Nephron (organoid): ENCODE results near the gene RABGAP1.

Experiments
- H3K27ac Mint-ChIP-seq, 3 experiments: 2 replicates each; pipeline ENCODE4 v1.8.0; 2020; ENCODE audit warnings: mixed read lengths in 3 of 3, mild to moderate bottlenecking in 2 of 3, moderate library complexity in 1 of 3
- H3K27me3 Mint-ChIP-seq: 2 replicates; pipeline ENCODE4 v1.8.0; 2021; ENCODE audit warnings: low read depth, mild to moderate bottlenecking, moderate library complexity, mixed read lengths
- H3K36me3 Mint-ChIP-seq: 2 replicates; pipeline ENCODE4 v1.8.0; 2020; ENCODE audit warnings: low read depth, mixed read lengths
- H3K4me1 Mint-ChIP-seq: 2 replicates; pipeline ENCODE4 v1.8.0; 2020; ENCODE audit warnings: mixed read lengths
- H3K4me3 Mint-ChIP-seq, 3 experiments: 2 replicates each; pipeline ENCODE4 v1.8.0; 2020; ENCODE audit warnings: mild to moderate bottlenecking in 3 of 3, mixed read lengths in 3 of 3, moderate library complexity in 2 of 3
- H3K9me3 Mint-ChIP-seq: 2 replicates; pipeline ENCODE4 v1.8.0; 2020; ENCODE audit warnings: mixed read lengths
- CTCF ChIP-seq, 3 experiments: fragments of 200-600 bp; sonication (generic); IDR thresholded peaks; one replicate each; pipeline ENCODE4 v1.5.0; 2021; ENCODE audit warnings: antibody characterized with exemption in 3 of 3; ENCODE audit not compliant: unreplicated experiment in 3 of 3

Gene RABGAP1

GRCh38 chr9:123026425-123026824, 85.6 kb downstream of the RABGAP1 start:
- Mint-ChIP-seq H3K9me3 (no peaks in the 10 kb centered on the region), H3K36me3 (peaks cover 44% of the 10 kb centered on the region), H3K4me1 (no peaks in the 10 kb centered on the region), H3K27me3 (no peaks in the 10 kb centered on the region), H3K27ac (peak overlapping the region in 2 of 3 experiments; percentile 49 to 82), H3K4me3 (no peak overlapping the region)
- TF ChIP-seq CTCF (IDR thresholded peaks at IDR 0.05; ENCODE audit: unreplicated experiment in 3 of 3), result no peak

- Mint-ChIP-seq H3K27ac (peak overlapping the region in 1 of 3 experiments; percentile 35), H3K36me3 (peaks cover 39% of the 10 kb centered on the region), H3K9me3 (no peaks in the 10 kb centered on the region), H3K27me3 (no peaks in the 10 kb centered on the region), H3K4me1 (no peaks in the 10 kb centered on the region), H3K4me3 (no peak overlapping the region)
- TF ChIP-seq CTCF (IDR thresholded peaks at IDR 0.05; ENCODE audit: unreplicated experiment in 3 of 3), result no peak
These were observed 86.7 kb downstream of the RABGAP1 start for GRCh38 chr9:123027517-123027916.

- TF ChIP-seq CTCF (IDR thresholded peaks at IDR 0.05; ENCODE audit: unreplicated experiment in 3 of 3), result no peak
- Mint-ChIP-seq H3K27ac (peak overlapping the region in 2 of 3 experiments; percentile 15 to 35), H3K36me3 (peaks cover 33% of the 10 kb centered on the region), H3K4me1 (peaks cover 6% of the 10 kb centered on the region), H3K9me3 (no peaks in the 10 kb centered on the region), H3K27me3 (no peaks in the 10 kb centered on the region), H3K4me3 (no peak overlapping the region)
These were observed 87.3 kb downstream of the RABGAP1 start for GRCh38 chr9:123028136-123028535.

- Mint-ChIP-seq H3K27me3 (no peaks in the 10 kb centered on the region), H3K36me3 (peaks cover 26% of the 10 kb centered on the region), H3K4me3 (no peak overlapping the region)
These were observed 88.2 kb downstream of the RABGAP1 start for GRCh38 chr9:123028973-123029372.

GRCh38 chr9:123031963-123032362, 91.1 kb downstream of the RABGAP1 start:
- Mint-ChIP-seq H3K36me3 (peaks cover 16% of the 10 kb centered on the region), H3K4me3 (no peak overlapping the region), H3K27ac (peak overlapping the region in 1 of 3 experiments; percentile 60), H3K27me3 (no peaks in the 10 kb centered on the region), H3K9me3 (no peaks in the 10 kb centered on the region), H3K4me1 (peaks cover 32% of the 10 kb centered on the region)
- TF ChIP-seq CTCF (IDR thresholded peaks at IDR 0.05; ENCODE audit: unreplicated experiment in 3 of 3), result no peak

More at GRCh38 chr9:123028973-123029372, 88.2 kb downstream of the RABGAP1 start:
- Mint-ChIP-seq H3K9me3 (no peaks in the 10 kb centered on the region), H3K4me1 (peaks cover 14% of the 10 kb centered on the region), H3K27ac (no peak overlapping the region)
- TF ChIP-seq CTCF (IDR thresholded peaks at IDR 0.05; ENCODE audit: unreplicated experiment in 3 of 3), result no peak

GRCh38 chr9:123033352-123033751, 92.5 kb downstream of the RABGAP1 start, which contains the start of gene GPR21:
GPR21 (plus strand) TSS chr9:123033667; CDS start chr9:123034567, 900 bp downstream.
- H3K4me1 Mint-ChIP-seq, result peaks cover 34% of the 10 kb centered on the region
- H3K9me3 Mint-ChIP-seq, result no peaks in the 10 kb centered on the region
- H3K27me3 Mint-ChIP-seq, result no peaks in the 10 kb centered on the region
- peak within 1 kb of the TSS; percentile 54 to 76 (median 60) for H3K27ac Mint-ChIP-seq
- no peak for TF ChIP-seq CTCF (IDR thresholded peaks at IDR 0.05; ENCODE audit: unreplicated experiment in 3 of 3)
- peaks cover 14% of the 10 kb centered on the region for H3K36me3 Mint-ChIP-seq
- H3K4me3 Mint-ChIP-seq, result peak within 1 kb of the TSS; percentile 72 to 80 (median 73)
